Central memory CD8-positive, alpha-beta T cell (primary cell): Measurements from ENCODE around the gene THRAP3.

ENCODE experiments used
- ATAC-seq: fragments of 150-1000 bp; cut with Tn5 transposase; replicated peaks from 2 replicates; pipeline ENCODE4 v1.10.0; 2022; ENCODE audit warnings: mild to moderate bottlenecking, moderate FRiP score, moderate number of reproducible peaks; ENCODE audit not compliant: poor library complexity, severe bottlenecking; ENCODE audit errors: extremely low read depth
- DNase-seq, 2 donors: peaks; one replicate each; pipeline ENCODE4 v3.0.0; 2021; ENCODE audit warnings: low spot score in 2 of 2
- H3K27ac Mint-ChIP-seq: one replicate; pipeline ENCODE4 v1.8.0; 2022; ENCODE audit warnings: low read depth, mild to moderate bottlenecking, moderate library complexity, mixed read lengths
- H3K27me3 Mint-ChIP-seq: one replicate; pipeline ENCODE4 v1.8.0; 2022; ENCODE audit warnings: mixed read lengths
- H3K36me3 Mint-ChIP-seq: one replicate; pipeline ENCODE4 v1.8.0; 2022; ENCODE audit warnings: mild to moderate bottlenecking, moderate library complexity, mixed read lengths; ENCODE audit not compliant: insufficient read depth
- H3K4me1 Mint-ChIP-seq: one replicate; pipeline ENCODE4 v1.8.0; 2022; ENCODE audit warnings: mixed read lengths
- H3K4me3 Mint-ChIP-seq: one replicate; pipeline ENCODE4 v1.8.0; 2022; ENCODE audit warnings: mild to moderate bottlenecking, moderate library complexity, mixed read lengths
- H3K9me3 Mint-ChIP-seq: one replicate; pipeline ENCODE4 v1.8.0; 2022; ENCODE audit warnings: mixed read lengths

THRAP3 gene

GRCh38 chr1:36223996-36224536 is at the start of gene THRAP3:
Gene THRAP3 (plus strand): TSS chr1:36224443. CDS start chr1:36282564, 58,121 bp downstream.
- ATAC-seq (peak; percentile 89), DNase-seq (peak; percentile 97 to 100)
- Mint-ChIP-seq H3K9me3 (no peaks in the 10 kb centered on the region), H3K4me1 (peaks cover 35% of the 10 kb centered on the region), H3K4me3 (peak within 1 kb of the TSS; percentile 98), H3K36me3 (peaks cover 43% of the 10 kb centered on the region), H3K27ac (peak within 1 kb of the TSS; percentile 100), H3K27me3 (no peaks in the 10 kb centered on the region)

GRCh38 chr1:36174713-36175112 is 49.5 kb upstream of the THRAP3 start:
- Mint-ChIP-seq H3K4me3 (no peak overlapping the region), H3K27ac (peak overlapping the region; percentile 38), H3K27me3 (no peaks in the 10 kb centered on the region), H3K9me3 (no peaks in the 10 kb centered on the region), H3K4me1 (peaks cover 19% of the 10 kb centered on the region), H3K36me3 (peaks cover 65% of the 10 kb centered on the region)
- no peak for ATAC-seq
- no peak for DNase-seq

- peak overlapping the region; percentile 38 for H3K27ac Mint-ChIP-seq
- ATAC-seq (peak; percentile 24), DNase-seq (no peak)
- H3K4me3 Mint-ChIP-seq: no peak overlapping the region
- no peaks in the 10 kb centered on the region for H3K9me3 Mint-ChIP-seq
- no peaks in the 10 kb centered on the region for H3K27me3 Mint-ChIP-seq
- H3K36me3 Mint-ChIP-seq: peaks cover 67% of the 10 kb centered on the region
- H3K4me1 Mint-ChIP-seq: peaks cover 17% of the 10 kb centered on the region
Measured at GRCh38 chr1:36175137-36176095, 48.8 kb upstream of the THRAP3 start.

- Mint-ChIP-seq H3K4me1 (peaks cover 14% of the 10 kb centered on the region), H3K4me3 (no peak overlapping the region)
Measured at GRCh38 chr1:36176106-36176949, 47.9 kb upstream of the THRAP3 start.

GRCh38 chr1:36177589-36178431 is 46.4 kb upstream of the THRAP3 start:
- ATAC-seq: no peak
- Mint-ChIP-seq H3K27ac (no peak overlapping the region), H3K4me1 (peaks cover 14% of the 10 kb centered on the region), H3K9me3 (no peaks in the 10 kb centered on the region), H3K36me3 (peaks cover 55% of the 10 kb centered on the region), H3K27me3 (no peaks in the 10 kb centered on the region), H3K4me3 (no peak overlapping the region)
- no peak for DNase-seq

More at GRCh38 chr1:36176106-36176949, 47.9 kb upstream of the THRAP3 start:
- ATAC-seq (no peak), DNase-seq (no peak)
- Mint-ChIP-seq H3K36me3 (peaks cover 64% of the 10 kb centered on the region), H3K9me3 (no peaks in the 10 kb centered on the region), H3K27ac (no peak overlapping the region), H3K27me3 (no peaks in the 10 kb centered on the region)

GRCh38 chr1:36178471-36179219 is 45.6 kb upstream of the THRAP3 start:
- Mint-ChIP-seq H3K4me3 (no peak overlapping the region), H3K9me3 (no peaks in the 10 kb centered on the region), H3K27ac (no peak overlapping the region), H3K4me1 (peaks cover 13% of the 10 kb centered on the region), H3K36me3 (peaks cover 51% of the 10 kb centered on the region), H3K27me3 (no peaks in the 10 kb centered on the region)
- no peak for DNase-seq
- ATAC-seq: no peak

GRCh38 chr1:36179220-36179600 is 45.0 kb upstream of the THRAP3 start:
- DNase-seq: no peak
- H3K27ac Mint-ChIP-seq: no peak overlapping the region
- H3K4me1 Mint-ChIP-seq: peaks cover 7% of the 10 kb centered on the region
- ATAC-seq: no peak
- H3K4me3 Mint-ChIP-seq: no peak overlapping the region
- peaks cover 46% of the 10 kb centered on the region for H3K36me3 Mint-ChIP-seq
- no peaks in the 10 kb centered on the region for H3K9me3 Mint-ChIP-seq
- no peaks in the 10 kb centered on the region for H3K27me3 Mint-ChIP-seq

GRCh38 chr1:36182734-36183133 is 41.5 kb upstream of the THRAP3 start:
- H3K36me3 Mint-ChIP-seq: peaks cover 34% of the 10 kb centered on the region
- ATAC-seq: no peak
- no peaks in the 10 kb centered on the region for H3K9me3 Mint-ChIP-seq
- peaks cover 6% of the 10 kb centered on the region for H3K4me1 Mint-ChIP-seq
- peak overlapping the region; percentile 7 for H3K27ac Mint-ChIP-seq
- no peak for DNase-seq
- no peak overlapping the region for H3K4me3 Mint-ChIP-seq
- no peaks in the 10 kb centered on the region for H3K27me3 Mint-ChIP-seq

GRCh38 chr1:36183309-36183856 is 40.9 kb upstream of the THRAP3 start:
- DNase-seq (no peak), ATAC-seq (no peak)
- no peaks in the 10 kb centered on the region for H3K9me3 Mint-ChIP-seq
- H3K27me3 Mint-ChIP-seq: no peaks in the 10 kb centered on the region
- peaks cover 31% of the 10 kb centered on the region for H3K36me3 Mint-ChIP-seq
- peaks cover 12% of the 10 kb centered on the region for H3K4me1 Mint-ChIP-seq
- no peak overlapping the region for H3K4me3 Mint-ChIP-seq
- peak overlapping the region; percentile 7 for H3K27ac Mint-ChIP-seq

- ATAC-seq (peak; percentile 98), DNase-seq (peak; percentile 72 to 77)
- H3K4me3 Mint-ChIP-seq: no peak overlapping the region
- peaks cover 6% of the 10 kb centered on the region for H3K4me1 Mint-ChIP-seq
- H3K27me3 Mint-ChIP-seq: no peaks in the 10 kb centered on the region
- H3K27ac Mint-ChIP-seq: peak overlapping the region; percentile 58
- no peaks in the 10 kb centered on the region for H3K9me3 Mint-ChIP-seq
- peaks cover 5% of the 10 kb centered on the region for H3K36me3 Mint-ChIP-seq
Measured at GRCh38 chr1:36187800-36188593, 36.2 kb upstream of the THRAP3 start.
